GM23248 (cell line): ENCODE data around the gene ORMDL3. TPM values are rescaled to one million over a fixed set of nuclear protein-coding genes. Genes with fewer than 3 reads are reported as not detected.
A peak's percentile ranks its signal among the peaks of the same experiment; 100 is the strongest.
"Not testable (repeated sequence)": the region's sequence is repeated elsewhere in the genome, so short reads cannot be mapped to it uniquely, and the experiment has no call there.

Source experiments
- DNase-seq: peaks from one replicate; pipeline ENCODE4 v3.0.0-alpha.2; 2015
- H2AFZ ChIP-seq: fragments of 200-600 bp; sonication (generic); 2 replicates; pipeline ENCODE4 v1.6.1; 2016; ENCODE audit warnings: antibody characterized with exemption
- H3F3A ChIP-seq: fragments of 200-600 bp; sonication (generic); 2 replicates; pipeline ENCODE4 v1.6.1; 2016; ENCODE audit warnings: mild to moderate bottlenecking, antibody characterized with exemption, mixed run types; ENCODE audit not compliant: insufficient read depth
- H3K27ac ChIP-seq: fragments of 200-600 bp; sonication (generic); 2 replicates; pipeline ENCODE4 v1.5.1; 2016; ENCODE audit warnings: mild to moderate bottlenecking
- H3K27me3 ChIP-seq: fragments of 200-600 bp; sonication (generic); replicated peaks from 2 replicates; pipeline ENCODE4 v1.6.1; 2016; ENCODE audit warnings: mild to moderate bottlenecking; ENCODE audit not compliant: insufficient read depth
- H3K36me3 ChIP-seq: fragments of 200-600 bp; sonication (generic); 2 replicates; pipeline ENCODE4 v1.6.1; 2016; ENCODE audit warnings: low read depth, mild to moderate bottlenecking
- H3K4me1 ChIP-seq: fragments of 200-600 bp; sonication (generic); 2 replicates; pipeline ENCODE4 v1.6.1; 2016; ENCODE audit warnings: mild to moderate bottlenecking; ENCODE audit not compliant: insufficient read depth
- H3K4me2 ChIP-seq: fragments of 200-600 bp; sonication (generic); one replicate; pipeline ENCODE4 v1.6.1; 2016; ENCODE audit warnings: mild to moderate bottlenecking; ENCODE audit not compliant: unreplicated experiment
- H3K4me3 ChIP-seq: fragments of 200-600 bp; sonication (generic); 2 replicates; pipeline ENCODE4 v1.5.1; 2016; ENCODE audit warnings: mild to moderate bottlenecking
- H3K79me2 ChIP-seq: fragments of 200-600 bp; sonication (generic); 2 replicates; pipeline ENCODE4 v1.6.1; 2016; ENCODE audit warnings: mild to moderate bottlenecking; ENCODE audit not compliant: insufficient read depth
- H3K9ac ChIP-seq: fragments of 200-600 bp; sonication (generic); 2 replicates; pipeline ENCODE4 v1.6.1; 2016; ENCODE audit warnings: mild to moderate bottlenecking
- H3K9me2 ChIP-seq: fragments of 200-600 bp; sonication (generic); 2 replicates; pipeline ENCODE4 v1.6.1; 2016; ENCODE audit warnings: mixed run types, mild to moderate bottlenecking, moderate library complexity; ENCODE audit not compliant: insufficient read depth
- H3K9me3 ChIP-seq: fragments of 200-600 bp; sonication (generic); one replicate; pipeline ENCODE4 v1.6.1; 2017; ENCODE audit warnings: low read depth
- H4K20me1 ChIP-seq: fragments of 200-600 bp; sonication (generic); 2 replicates; pipeline ENCODE4 v1.6.0; 2016; ENCODE audit not compliant: insufficient read depth
- EZH2 ChIP-seq: fragments of 200-600 bp; sonication (generic); IDR thresholded peaks from 2 replicates; pipeline ENCODE4 v1.6.1; 2018; ENCODE audit warnings: antibody characterized with exemption, mild to moderate bottlenecking; ENCODE audit not compliant: insufficient read depth, poor library complexity, severe bottlenecking
- EZH2phosphoT487 ChIP-seq: fragments of 200-600 bp; sonication (generic); IDR thresholded peaks from 2 replicates; pipeline ENCODE4 v1.6.1; 2018; ENCODE audit warnings: antibody characterized with exemption, moderate library complexity, mild to moderate bottlenecking, low read depth; ENCODE audit not compliant: insufficient read depth
- WGBS, 2 experiments: methylation state at CpG; one replicate each; pipeline ENCODE4 v1.1.6; 2015 to 2017; ENCODE audit warnings: low lambda C conversion rate in 2 of 2, low coverage in 1 of 2; ENCODE audit errors: missing lambda C conversion rate in 2 of 2; 5-methylcytosine and 5-hydroxymethylcytosine counted together
- in situ Hi-C: fragments of 300-500 bp; cut with MboI; formaldehyde crosslinking; loops from 2 replicates; pipeline ENCODE4 v1.15.0; 2020
- polyA plus RNA-seq: library from polyadenylated mRNA; unstranded; fragments of >200 nt; fragmentation: Nextera tagmentation; extraction: Ambion mirVana; gene quantifications from 2 replicates; pipeline ENCODE4 v1.2.1, GENCODE V29; 2016
- total RNA-seq: library from RNA; depleted of rRNA; stranded (reverse); fragments of >200 nt; shearing (Covaris generic); gene quantifications from 2 replicates; pipeline ENCODE4 v1.2.3, GENCODE V29; 2014

The ORMDL3 gene
- total and polyA plus RNA-seq, 2 experiments from 2014 or later = 12.0 to 60.4 TPM

- no peak overlapping the region for H3K4me3 ChIP-seq
- H3K4me1 ChIP-seq = no peaks in the 10 kb centered on the region
- H4K20me1 ChIP-seq = no peaks in the 10 kb centered on the region
- no peak overlapping the region for H3K4me2 ChIP-seq
- H3K9me3 ChIP-seq = no peaks in the 10 kb centered on the region
- H3K79me2 ChIP-seq = no peaks in the 10 kb centered on the region
- H2AFZ ChIP-seq = no peak overlapping the region
- no peak for DNase-seq
- no peaks in the 10 kb centered on the region for H3K36me3 ChIP-seq
- 19 to 21% methylated on average over 3 of the region's 3 CpGs for WGBS, 2 experiments
- H3K9ac ChIP-seq = no peak overlapping the region
- no peaks in the 10 kb centered on the region for H3F3A ChIP-seq
- in situ Hi-C loops = no loop called here
- no peaks in the 10 kb centered on the region for H3K9me2 ChIP-seq
- TF ChIP-seq EZH2phosphoT487 (no peak), EZH2 (no peak)
- peaks cover 19% of the 10 kb centered on the region for H3K27me3 ChIP-seq
- no peak overlapping the region for H3K27ac ChIP-seq
Observed at GRCh38 chr17:39894681-39895376, 32.6 kb downstream of the ORMDL3 start.

GRCh38 chr17:39889200-39889599, 38.2 kb downstream of the ORMDL3 start:
- in situ Hi-C loops = no loop called here
- H3K27ac ChIP-seq = no peak overlapping the region
- no peaks in the 10 kb centered on the region for H3K4me1 ChIP-seq
- no peak overlapping the region for H3K4me3 ChIP-seq
- no peaks in the 10 kb centered on the region for H3F3A ChIP-seq
- DNase-seq = no peak
- peaks cover 32% of the 10 kb centered on the region for H3K27me3 ChIP-seq
- TF ChIP-seq EZH2phosphoT487 (no peak), EZH2 (no peak)
- H3K9me2 ChIP-seq = no peaks in the 10 kb centered on the region
- H2AFZ ChIP-seq = no peak overlapping the region
- no peaks in the 10 kb centered on the region for H3K9me3 ChIP-seq
- H3K36me3 ChIP-seq = no peaks in the 10 kb centered on the region
- WGBS, 2 experiments = 2% methylated on average over 2 of the region's 2 CpGs
- H3K4me2 ChIP-seq = no peak overlapping the region
- H3K79me2 ChIP-seq = no peaks in the 10 kb centered on the region
- H3K9ac ChIP-seq = no peak overlapping the region
- no peaks in the 10 kb centered on the region for H4K20me1 ChIP-seq

DNA sequence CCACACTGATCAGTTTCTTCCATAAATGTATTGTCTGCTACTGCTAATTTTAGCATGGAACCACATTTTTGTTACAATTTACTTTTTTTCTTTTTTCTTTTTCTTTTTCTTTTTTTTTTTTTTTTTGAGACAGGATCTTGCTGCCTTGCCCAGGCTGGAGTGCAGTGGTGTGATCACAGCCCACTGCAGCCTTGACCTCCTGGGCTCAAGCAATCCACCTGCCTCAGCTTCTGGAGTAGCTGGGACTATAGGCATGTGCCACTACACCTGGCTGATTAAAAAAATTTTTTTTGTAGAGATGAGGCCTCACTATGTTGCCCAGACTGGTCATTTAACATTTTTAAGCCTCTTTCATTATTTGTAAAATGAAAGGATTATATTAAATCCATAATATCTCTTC, 40.3 kb downstream of the ORMDL3 start:
- Histone ChIP-seq H3K27me3 (peaks cover 23% of the 10 kb centered on the region; the same call in 1 of the 2 replicates), H3K4me3 (no peak overlapping the region), H4K20me1 (no peaks in the 10 kb centered on the region), H3K79me2 (no peaks in the 10 kb centered on the region), H2AFZ (no peak overlapping the region), H3K9me3 (no peaks in the 10 kb centered on the region), H3K36me3 (no peaks in the 10 kb centered on the region), H3K4me1 (no peaks in the 10 kb centered on the region), H3K27ac (no peak overlapping the region), H3K4me2 (no peak overlapping the region), H3K9ac (no peak overlapping the region), H3K9me2 (no peaks in the 10 kb centered on the region), H3F3A (no peaks in the 10 kb centered on the region)
- TF ChIP-seq EZH2 (no peak), EZH2phosphoT487 (no peak)
- in situ Hi-C loops = no loop called here
- no peak for DNase-seq

GRCh38 chr17:39886102-39886501, 41.3 kb downstream of the ORMDL3 start:
- DNase-seq, H3K27ac ChIP-seq, in situ Hi-C loops, H3K9me3 ChIP-seq, H3K36me3 ChIP-seq, H3K4me3 ChIP-seq, H3F3A ChIP-seq, H3K79me2 ChIP-seq, H3K4me1 ChIP-seq, H4K20me1 ChIP-seq, H3K9me2 ChIP-seq, H3K4me2 ChIP-seq, H2AFZ ChIP-seq, H3K9ac ChIP-seq: not testable (repeated sequence)
- 21 to 27% methylated on average over 5 of the region's 5 CpGs for WGBS, 2 experiments
- H3K27me3 ChIP-seq = peaks cover 16% of the 10 kb centered on the region; the same call in 1 of the 2 replicates

DNA sequence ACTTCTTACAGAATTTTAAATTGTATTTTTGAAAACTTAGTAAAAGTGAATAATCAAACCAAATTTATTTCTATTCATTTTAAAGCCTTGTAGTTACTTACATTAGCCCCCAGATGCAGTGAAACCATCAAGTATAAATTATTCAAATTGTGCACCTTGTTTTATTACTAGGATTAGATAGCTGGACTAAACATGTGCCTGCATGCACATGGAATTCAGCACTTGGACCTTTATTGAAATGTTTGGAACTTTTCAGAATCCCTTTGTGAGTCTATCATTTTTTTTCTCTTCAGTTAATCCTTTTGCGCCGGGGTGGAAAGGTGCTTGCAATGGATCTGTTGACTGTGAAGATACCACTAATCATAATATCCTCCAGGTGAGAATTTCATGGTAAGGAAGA, 54.6 kb downstream of the ORMDL3 start:
- Histone ChIP-seq H3K4me3 (no peak overlapping the region), H3K36me3 (no peaks in the 10 kb centered on the region), H4K20me1 (no peaks in the 10 kb centered on the region), H3K79me2 (no peaks in the 10 kb centered on the region), H3K9me3 (no peaks in the 10 kb centered on the region), H3K4me1 (no peaks in the 10 kb centered on the region), H3K9me2 (no peaks in the 10 kb centered on the region), H2AFZ (no peak overlapping the region), H3K27me3 (peaks cover 27% of the 10 kb centered on the region), H3F3A (no peaks in the 10 kb centered on the region; the same call in 1 of the 2 replicates), H3K27ac (no peak overlapping the region), H3K4me2 (no peak overlapping the region), H3K9ac (no peak overlapping the region)
- WGBS, 2 experiments = 76 to 82% methylated on average over 2 of the region's 2 CpGs
- TF ChIP-seq EZH2phosphoT487 (no peak), EZH2 (no peak)
- in situ Hi-C loops = no loop called here
- DNase-seq = peak; percentile 78
